LNCAP (cell line): ENCODE data around the gene SPATA33.

Experiments
- TF ChIP-seq, protein P1 (sequence below): fragments of 450-650 bp; IDR thresholded peaks from 2 replicates; pipeline ENCODE4 v1.5.1; 2017; ENCODE audit warnings: mild to moderate bottlenecking

SPATA33 gene

DNA sequence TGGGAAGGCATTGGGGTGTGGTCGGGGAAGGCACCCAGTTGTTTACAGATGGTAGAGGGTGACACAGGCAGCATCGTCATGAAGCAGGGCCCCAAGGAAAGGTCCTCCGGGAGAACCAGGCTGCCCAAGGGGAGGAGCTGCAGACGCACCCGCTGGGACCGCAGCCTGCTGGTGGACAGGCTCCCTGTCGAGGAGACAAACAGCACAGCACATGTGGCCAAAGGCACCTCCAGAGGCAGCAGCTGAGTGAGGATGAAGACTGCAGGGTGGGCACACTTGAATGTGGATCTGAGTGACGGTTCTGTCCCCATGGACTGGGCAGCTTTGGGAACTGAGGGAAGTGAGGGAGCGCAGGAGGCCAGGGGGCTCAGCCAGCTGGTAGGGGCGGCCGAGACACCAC lies 12.5 kb upstream of the SPATA33 start:
- TF ChIP-seq, protein P1, sequence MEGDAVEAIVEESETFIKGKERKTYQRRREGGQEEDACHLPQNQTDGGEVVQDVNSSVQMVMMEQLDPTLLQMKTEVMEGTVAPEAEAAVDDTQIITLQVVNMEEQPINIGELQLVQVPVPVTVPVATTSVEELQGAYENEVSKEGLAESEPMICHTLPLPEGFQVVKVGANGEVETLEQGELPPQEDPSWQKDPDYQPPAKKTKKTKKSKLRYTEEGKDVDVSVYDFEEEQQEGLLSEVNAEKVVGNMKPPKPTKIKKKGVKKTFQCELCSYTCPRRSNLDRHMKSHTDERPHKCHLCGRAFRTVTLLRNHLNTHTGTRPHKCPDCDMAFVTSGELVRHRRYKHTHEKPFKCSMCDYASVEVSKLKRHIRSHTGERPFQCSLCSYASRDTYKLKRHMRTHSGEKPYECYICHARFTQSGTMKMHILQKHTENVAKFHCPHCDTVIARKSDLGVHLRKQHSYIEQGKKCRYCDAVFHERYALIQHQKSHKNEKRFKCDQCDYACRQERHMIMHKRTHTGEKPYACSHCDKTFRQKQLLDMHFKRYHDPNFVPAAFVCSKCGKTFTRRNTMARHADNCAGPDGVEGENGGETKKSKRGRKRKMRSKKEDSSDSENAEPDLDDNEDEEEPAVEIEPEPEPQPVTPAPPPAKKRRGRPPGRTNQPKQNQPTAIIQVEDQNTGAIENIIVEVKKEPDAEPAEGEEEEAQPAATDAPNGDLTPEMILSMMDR = no peak

DNA sequence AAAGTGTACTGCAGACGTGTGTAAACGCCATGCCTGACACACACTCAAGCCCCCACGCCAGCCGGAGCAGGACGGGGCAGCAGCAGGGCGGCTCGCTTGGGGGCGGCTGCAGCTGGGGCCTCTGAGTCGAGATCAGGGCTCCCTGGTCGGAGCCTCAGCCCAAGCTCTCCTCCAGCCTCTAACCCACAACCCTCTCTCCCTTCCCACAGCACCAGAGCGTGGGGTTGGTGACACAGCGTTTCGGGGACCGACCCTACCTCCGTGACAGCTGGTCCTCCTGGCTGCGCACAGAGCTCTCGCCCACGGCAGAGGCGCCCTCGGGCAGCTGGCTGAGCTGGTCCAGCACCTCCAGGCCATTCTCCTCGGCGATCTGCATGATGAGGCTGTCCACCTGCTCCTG lies 11.4 kb upstream of the SPATA33 start:
- TF ChIP-seq, protein P1 = no peak

DNA sequence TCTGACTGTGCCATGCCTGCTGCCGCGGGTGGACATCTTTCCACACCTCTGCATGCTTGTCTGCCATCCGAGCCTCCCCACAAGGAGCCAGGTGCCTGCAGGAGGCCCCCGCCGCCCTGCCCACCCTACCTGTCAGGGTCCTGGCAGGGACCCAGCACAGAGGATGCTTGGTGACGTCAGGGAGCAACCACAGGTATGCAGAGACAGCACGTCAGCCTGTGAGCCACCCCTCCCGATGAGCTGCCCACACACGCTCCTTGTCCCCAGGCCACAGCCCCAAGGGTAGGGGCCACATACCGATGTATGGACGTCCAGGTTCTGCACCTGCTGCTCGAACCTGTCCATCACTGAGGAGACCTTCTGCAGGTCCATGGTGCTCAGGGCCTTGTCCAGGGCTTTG lies 10.7 kb upstream of the SPATA33 start:
- TF ChIP-seq, protein P1 = no peak

DNA sequence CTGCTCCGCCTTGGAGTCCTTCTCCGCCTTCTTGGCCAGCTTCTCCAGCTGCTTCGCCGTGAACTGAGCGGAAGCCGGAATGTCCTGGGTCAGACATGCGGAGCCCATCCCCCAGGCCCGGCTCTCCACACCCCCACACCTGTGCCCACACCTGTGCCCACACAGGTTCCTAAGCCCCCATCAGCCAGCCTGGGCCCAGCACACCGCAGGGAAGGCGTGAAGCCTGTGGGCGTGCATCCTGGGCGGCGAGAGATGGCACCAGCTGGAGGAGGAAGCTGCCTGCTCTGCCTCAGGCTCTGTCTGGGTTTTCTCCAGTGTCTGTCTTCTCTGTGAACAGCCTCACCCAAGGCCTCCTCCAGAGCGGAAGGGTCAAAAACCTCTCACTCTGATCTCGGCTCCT lies 6.1 kb upstream of the SPATA33 start:
- TF ChIP-seq, protein P1 = no peak

DNA sequence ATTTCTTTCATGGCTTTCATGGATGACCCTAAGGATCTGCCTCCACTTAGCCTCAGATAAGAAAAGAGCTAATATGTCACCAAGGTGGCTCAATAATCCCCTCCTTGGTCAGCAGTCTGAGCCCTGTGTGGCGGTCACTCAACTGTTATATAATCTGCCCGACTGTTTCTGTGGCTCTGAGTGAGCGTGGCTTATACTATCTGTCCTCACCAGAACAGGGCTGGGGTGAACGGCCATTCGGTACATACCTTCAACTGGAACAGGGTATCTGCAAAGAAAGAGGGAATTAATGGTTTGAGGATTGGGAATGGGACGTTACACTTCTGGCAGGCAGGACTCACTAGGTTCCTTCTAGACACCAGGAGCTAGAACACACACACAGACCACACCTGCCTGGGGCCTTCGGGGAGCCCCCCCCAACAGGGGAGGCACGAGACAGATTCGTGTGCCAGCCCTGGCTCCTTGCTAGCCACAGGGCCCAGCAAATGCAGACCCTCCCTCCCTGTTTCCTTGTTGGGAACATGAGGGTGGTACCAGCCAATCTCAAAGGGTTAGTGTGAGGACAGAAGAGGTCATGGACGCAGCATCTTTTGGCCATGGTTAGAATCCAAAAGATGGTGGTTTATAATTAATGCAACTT lies 3.9 kb upstream of the SPATA33 start:
- TF ChIP-seq, protein P1 = no peak

DNA sequence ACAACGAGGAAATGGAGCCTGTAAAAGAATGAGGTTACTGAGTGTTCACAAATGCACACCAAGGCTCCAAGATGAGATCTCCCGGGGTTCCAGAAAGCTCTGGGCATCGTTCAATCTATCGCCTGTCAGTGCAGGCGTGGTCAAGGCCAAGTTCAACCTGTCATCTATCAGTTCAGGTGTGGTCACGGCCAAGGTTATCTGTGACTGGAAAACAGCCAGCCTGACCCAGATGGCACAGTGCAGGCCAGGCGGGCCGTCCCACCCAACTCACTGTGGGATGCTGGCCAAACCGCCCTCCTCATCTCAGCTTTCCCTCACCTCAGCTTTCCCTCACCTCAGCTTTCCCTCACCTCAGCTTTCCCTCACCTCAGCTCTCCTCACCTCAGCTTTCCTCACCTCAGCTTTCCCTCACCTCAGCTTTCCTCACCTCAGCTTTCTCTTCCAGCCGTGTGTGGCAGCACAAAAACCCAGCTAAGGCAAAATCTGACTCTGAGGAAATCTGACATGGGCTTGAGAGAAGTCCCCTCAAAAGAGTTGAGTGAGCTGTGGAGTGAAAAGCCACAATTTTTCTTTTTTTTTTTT lies 2.5 kb upstream of the SPATA33 start:
- TF ChIP-seq, protein P1 = no peak

DNA sequence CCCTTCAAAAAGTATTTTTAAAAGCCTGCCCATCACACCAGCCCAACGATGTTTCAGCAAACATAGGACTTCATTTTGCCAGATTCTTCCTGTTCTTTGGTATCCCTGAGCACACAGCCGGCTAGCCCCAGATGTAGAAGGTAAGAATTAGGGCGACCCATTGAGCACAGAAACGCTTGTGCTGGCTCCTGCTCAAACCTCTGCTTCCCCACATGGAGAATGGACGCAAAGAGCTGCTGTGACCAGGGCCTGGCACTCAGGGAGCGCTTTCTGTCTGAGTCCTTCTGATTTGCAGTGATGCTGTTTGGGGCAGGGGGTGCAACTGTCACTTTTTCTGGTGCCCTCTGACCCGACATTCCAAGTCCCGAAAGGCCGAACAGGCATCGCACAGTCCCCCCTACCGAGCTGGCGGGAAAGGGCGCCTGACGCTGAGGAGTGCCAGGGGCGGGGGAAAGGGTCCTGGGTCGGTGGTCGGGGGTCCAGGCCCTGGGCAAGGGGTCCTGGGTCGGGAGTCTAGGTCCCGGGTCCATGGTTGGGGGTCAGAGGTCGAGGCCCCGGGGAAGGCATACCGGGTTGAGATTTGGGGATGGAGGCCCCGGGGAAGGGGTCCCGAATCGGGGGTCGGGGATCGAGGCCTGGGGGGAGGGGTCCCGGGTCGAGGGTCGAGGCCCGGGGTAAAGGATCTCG lies 1.1 kb upstream of the SPATA33 start:
- TF ChIP-seq, protein P1 = no peak
